ENCODE results near the gene SKOR2.

DNA sequence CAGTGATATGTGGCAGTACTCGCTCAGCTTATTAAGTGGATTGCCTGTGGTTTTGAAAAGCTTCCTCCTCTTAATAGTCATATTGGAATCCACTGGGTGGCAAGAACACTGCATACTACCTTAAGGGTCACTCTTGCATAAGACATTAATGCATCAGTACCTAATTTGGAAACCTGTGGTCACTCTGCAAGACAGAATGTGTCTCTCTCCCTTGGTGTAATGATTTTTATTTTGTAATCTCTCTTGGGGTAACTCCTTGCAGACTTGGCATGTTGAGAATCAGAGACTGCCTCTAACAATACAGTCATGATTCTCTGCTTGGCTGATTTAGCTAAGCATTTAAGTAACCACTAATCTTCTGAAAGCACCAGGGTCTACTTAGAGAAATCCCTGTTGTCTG lies 42.3 kb downstream of the SKOR2 start:
- no peak for TF ChIP-seq POLR2A (IDR thresholded peaks at IDR 0.05)
- TF ChIP-seq, protein P1, sequence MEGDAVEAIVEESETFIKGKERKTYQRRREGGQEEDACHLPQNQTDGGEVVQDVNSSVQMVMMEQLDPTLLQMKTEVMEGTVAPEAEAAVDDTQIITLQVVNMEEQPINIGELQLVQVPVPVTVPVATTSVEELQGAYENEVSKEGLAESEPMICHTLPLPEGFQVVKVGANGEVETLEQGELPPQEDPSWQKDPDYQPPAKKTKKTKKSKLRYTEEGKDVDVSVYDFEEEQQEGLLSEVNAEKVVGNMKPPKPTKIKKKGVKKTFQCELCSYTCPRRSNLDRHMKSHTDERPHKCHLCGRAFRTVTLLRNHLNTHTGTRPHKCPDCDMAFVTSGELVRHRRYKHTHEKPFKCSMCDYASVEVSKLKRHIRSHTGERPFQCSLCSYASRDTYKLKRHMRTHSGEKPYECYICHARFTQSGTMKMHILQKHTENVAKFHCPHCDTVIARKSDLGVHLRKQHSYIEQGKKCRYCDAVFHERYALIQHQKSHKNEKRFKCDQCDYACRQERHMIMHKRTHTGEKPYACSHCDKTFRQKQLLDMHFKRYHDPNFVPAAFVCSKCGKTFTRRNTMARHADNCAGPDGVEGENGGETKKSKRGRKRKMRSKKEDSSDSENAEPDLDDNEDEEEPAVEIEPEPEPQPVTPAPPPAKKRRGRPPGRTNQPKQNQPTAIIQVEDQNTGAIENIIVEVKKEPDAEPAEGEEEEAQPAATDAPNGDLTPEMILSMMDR (IDR thresholded peaks at IDR 0.05), result no peak

Measured in vagina (tissue), 2 donors.